ENCODE results near the gene IGFBPL1. TPM values are rescaled to one million over a fixed set of nuclear protein-coding genes. Genes with fewer than 3 reads are reported as not detected.

Gene IGFBPL1
- total RNA-seq, 1 donor from 2014 or later: not detected

DNA sequence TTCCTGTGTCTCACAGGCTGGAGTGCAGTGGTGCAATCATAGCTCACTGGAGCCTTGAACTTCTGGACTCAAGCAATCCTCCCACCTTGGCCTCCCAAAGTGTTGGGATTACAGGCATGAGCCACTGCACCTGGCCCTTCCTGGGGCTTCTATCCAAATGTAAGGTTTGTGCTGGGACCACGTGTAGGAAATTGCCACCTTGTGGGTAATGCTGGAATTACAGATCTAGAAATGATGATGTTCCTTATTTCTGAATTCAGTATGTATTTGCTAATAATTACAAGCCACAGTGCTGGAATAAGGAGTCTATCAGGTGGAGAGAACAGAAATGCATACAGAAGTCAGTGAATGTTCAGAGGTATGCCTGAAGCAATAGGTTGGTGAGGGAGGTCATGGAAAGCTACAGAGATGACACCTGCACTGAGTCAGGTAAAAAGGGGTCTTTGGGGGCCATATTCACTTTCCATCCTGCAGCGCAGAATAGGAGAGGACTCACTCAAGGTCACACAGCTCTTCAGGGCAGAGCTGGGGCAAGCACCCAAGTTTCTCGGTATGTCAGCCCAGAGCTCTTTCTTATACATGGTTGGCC is 8.8 kb upstream of the IGFBPL1 start:
- DNase-seq (ENCODE audit: low spot score): no peak

DNA sequence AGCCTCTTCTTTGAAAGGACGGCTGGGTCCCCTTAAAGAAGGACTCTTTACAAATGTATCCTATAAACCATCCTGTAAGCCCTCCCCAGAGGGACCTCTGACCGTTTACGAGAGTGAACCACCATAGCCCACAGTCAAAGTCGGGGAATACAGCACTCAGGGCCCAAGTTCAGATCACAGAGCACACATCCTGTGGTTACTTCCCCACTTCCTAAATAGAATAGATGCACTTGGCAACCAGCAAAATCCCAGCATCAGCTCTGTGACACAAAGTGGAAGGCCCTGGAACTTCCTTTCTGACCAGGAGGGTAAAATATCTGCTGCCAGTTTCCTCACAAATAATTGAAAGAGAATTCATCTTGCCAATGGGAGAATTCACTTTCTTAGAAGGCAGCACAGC is 6.9 kb upstream of the IGFBPL1 start:
- DNase-seq (ENCODE audit: low spot score): no peak

DNA sequence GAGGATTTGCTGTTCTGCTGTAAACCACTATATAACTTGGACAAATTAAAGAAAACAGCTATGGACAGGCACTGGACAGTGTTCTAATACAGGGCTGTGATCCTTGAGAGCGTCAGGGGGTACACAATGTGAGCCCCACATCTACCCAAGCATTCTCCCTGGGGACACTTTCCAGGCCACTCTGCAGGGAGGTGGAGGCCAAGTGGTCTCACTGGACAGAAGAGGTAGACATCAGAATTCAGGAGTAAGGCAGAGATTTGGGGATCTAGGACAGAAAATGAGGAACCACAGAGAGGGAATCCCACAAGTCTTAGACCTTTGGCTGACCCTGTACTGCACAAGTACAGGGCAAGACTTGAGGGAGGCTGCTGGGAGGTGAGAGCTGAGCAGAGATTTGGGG is 3.8 kb upstream of the IGFBPL1 start:
- no peak for DNase-seq (ENCODE audit: low spot score)

DNA sequence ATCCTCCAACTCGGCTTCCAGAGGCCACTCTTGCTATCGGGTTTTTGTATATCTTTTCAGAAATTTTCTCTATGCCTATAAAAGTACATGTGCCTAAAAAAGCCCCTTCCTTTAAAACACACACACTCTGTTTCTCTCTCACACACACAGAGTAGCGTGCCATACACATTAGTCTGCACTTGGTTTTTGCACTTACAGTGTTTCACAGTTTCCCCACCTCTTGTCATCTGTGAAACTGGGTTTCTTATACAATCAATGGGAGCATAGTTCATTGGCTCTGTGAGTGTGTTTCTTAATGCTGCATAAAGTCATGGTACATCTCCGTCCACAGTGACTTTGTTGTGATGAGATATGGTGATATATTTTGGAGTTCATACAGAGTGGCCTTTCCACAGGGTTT is 664 bp upstream of the IGFBPL1 start:
- no peak for DNase-seq (ENCODE audit: low spot score)

DNA sequence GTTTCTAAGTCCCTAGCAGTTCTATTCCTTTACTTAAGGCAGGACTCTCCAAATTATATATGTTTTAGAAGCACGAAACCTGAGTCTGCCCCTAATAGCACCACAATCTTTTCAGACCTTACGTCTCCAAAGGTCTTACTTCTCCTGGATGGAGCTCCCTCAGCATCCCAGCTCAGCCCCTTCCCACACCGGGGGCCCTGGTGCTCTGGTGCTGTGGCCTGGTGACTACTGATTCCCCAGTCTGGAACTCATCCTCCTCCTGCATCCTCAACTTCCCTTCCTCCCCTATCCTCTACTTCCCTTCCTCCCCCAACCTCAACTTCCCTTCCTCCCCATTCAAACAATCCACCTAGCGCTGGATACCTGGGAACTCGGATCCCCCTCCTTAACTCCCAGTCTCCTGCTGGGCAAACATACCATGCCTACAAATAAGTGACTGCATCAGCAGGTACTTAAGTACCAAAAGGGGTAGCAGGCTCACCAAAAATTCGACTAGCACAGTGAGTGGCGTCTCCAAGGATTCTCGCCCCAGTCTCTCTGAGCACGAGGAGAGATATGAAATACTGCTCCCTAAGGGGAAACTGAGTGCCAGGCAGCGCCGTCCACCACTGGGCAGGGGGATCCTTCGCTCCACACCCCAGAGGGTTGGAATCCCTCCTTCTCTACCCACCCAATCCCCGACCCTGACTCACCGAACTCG is 831 bp downstream of the IGFBPL1 start:
- no peak for DNase-seq (ENCODE audit: low spot score)

DNA sequence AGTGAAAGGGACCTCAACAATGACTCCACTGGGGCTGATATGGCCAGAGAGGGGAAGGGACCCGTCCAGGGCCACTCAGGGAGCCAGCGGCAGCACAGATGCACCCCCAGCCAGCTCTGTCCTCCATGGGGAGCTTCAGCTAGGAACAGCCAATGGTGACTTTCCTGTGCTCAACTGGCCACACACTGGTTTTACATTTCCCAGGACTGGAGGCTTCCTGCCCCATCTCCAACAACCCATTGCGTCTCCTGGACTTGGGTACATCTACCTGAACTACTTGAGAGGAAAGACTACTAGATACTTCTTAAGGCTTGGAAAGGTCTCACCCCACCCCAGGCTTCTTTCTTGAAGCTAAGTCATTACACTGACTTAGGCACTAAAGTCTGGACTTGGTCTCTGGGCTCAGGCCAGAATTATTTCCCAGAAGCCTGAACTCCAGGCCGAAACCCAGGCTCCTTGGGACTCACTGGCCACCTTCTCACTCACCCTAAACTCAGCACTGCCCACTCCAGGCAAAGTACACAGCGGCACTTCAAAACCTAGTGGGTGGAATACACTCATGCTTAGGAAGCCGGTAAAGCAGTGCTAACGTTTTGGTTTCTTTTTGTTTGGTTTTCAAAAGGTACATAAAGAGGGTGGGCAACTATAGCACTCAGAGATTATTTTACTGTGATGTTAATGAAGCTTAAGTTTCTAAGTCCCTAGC is 1.5 kb downstream of the IGFBPL1 start:
- DNase-seq (ENCODE audit: low spot score): peak; percentile 81

DNA sequence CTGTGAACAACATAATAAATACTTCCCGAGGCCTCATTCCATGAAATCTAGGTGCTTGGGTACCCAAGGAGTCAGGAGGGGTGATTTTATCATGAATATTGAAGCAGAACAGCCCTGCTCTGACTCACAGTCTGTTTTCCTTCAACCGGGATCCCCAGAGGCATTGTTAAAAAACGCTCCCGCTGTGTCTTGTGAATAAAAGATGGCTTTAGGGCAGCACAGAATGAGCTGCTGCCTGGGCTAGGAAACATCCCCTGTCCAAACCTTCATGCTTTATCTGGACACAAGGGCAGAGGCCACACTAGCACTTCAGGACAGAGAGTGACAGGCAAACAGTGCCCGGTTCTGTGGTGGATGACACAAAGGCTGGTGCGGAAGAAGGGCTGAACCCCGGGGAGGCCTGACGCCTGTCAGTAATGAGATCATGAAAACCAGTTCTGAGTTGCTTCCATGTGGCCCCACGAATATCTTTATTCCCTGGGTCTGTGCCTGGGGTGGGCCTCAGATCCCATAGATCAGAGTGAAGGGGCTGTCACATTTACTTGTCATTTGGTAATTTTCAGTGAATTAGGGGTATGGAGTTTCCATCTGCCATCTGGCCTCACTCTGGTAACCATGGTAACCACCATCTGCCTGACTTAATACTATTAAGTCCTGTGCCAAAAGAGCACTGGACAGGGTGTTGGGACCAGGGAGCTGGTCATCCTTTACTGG is 2.6 kb downstream of the IGFBPL1 start:
- no peak for DNase-seq (ENCODE audit: low spot score)

DNA sequence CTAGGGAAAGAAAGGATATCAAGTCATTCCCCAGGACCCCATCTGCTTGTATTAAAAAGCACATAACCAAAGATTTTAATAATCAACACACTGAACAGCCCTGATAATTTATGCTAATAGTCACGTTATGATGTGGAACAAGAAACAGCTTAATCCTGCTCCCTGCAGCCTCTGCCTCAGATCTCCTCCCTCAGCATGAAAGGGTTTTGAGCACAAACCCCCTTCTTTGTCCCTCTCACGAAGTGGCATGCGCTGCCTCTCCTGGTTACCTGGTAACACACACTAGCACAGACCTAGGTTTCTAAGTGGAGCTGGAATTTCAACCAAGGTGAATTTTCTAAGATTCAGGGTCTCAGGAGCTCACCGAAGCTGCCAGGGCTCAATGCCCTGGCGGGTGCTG is 5.1 kb downstream of the IGFBPL1 start:
- no peak for DNase-seq (ENCODE audit: low spot score)

DNA sequence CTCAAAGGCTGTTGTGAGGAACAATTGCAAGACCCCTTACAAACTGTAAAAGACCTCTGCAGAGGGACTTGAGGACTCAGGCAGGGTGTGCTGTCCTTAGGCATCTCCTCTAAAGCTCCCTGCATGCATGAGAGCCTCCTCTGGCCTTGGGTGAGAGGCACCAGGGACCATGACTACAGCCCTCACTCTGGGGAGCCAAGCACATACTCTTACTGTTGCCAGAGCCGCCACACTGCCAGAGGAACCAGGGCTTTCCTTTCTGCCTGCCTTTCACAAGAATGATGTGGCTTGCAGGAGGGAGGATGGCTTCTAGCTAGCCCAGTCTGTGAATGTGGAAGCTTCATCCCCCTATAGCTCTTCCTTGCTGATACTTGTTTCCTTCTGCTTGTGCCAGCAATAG is 5.9 kb downstream of the IGFBPL1 start:
- no peak for DNase-seq (ENCODE audit: low spot score)

DNA sequence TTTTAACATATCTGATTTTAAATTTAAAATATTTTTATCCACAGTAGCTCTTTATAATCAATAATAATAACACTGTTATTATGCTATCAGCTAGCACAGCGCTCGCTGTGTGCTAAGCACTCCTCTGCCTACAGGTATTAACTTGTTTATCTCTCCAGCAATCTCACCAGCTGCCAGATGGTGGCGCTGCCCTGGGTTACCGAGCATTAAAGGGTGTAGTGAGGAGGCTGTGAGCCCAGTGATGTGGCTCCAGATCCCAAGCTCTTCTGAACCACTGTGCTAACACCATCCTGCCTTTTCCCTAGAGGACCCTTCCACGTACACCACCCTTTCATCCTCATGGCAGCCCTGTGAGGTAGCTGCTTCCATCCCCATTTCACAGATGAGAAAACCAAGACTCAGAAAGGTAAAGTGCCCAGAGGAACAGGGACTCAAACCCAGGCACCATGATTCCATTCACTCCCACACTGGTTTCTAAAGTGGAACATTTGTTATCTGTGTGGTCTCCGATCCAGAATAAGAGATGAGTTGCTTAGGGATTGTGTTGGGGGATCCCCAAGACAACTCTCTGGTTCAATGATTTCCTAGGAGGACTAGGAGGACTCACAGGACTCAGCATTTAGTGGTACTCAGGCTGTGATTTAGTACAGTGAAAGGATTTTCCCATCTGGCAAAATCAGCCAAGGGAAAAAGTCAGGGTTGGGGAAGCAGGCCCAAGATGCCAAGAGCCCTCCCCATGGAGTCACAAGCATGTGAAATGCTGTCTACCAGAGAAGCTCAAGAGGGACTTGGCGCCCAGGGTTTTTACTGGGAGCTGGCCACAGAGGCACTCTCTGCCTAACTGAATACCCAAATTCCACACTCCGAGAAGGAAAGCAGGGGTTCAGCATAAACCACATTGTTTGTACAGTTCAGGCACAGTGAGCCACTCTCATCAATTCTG is 7.0 kb downstream of the IGFBPL1 start:
- no peak for DNase-seq (ENCODE audit: low spot score)

DNA sequence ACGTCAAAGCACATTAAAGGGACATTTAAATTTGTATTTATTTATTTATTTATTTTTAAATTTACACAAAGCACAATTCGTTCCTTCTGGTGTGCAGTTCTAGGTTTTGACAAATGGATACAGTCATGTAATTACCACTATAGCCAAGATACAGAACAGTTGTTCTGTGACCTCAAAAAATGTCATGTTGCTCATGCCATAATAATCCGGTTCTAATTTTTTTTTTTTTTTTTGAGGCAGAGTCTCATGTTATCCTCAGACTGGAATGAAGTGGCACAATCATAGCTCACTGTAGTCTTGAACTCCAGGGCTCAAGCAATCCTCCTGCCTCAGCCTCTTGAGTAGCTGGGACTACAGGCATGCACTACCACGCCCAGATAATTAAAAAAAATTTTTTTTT is 7.8 kb downstream of the IGFBPL1 start:
- DNase-seq (ENCODE audit: low spot score): no peak

DNA sequence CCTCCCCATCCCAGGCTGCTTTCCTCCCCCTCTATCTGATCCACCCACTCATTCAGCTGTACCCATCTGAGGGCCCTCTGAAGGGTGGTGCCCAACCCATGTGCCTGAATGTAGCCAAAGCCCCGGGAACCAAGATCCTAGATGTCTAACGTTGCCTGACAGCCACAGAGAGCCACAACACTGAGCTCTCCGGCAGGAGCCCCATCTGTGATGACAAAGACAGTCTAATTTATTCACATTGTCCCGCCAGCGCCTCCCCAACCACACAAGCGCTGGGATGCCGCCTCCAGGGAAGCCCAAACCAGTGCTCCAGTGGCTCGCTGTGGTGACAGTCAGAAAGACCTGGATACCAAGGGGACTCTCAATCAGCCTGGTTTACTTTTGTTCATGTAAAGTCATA is 8.4 kb downstream of the IGFBPL1 start:
- no peak for DNase-seq (ENCODE audit: low spot score)

DNA sequence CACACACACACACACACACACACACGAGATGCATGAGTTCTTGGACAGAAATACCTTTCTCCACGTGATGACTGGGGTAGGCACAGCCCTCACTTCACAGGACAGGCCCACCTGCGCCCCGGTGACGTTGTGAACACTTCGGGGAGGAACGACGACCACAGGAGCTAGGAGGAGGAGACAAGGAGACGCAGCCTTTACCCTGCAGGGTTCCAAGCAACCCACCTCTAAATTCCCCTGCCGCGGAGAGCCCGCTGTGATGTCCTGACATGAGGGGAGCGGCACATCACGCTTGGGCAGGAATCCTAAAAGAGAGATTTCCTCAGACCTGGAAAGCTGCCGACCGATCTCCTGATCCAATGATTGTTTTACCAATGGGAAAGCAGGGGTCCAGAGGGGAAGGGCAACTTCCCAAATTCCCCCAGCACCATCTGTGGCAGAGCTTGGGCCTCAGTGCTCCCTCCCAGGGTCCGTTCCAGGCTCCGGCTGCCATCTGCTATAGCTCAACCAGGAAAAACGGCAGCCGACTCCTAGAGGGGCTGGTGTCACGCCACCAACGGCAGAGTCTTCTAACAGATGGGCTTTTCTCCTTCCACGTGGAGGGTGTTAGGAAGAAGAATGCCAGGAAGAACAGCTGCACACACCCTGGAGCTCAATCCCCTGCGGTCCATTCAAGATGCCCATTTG is 10.1 kb downstream of the IGFBPL1 start:
- peak; percentile 62 for DNase-seq (ENCODE audit: low spot score)

DNA sequence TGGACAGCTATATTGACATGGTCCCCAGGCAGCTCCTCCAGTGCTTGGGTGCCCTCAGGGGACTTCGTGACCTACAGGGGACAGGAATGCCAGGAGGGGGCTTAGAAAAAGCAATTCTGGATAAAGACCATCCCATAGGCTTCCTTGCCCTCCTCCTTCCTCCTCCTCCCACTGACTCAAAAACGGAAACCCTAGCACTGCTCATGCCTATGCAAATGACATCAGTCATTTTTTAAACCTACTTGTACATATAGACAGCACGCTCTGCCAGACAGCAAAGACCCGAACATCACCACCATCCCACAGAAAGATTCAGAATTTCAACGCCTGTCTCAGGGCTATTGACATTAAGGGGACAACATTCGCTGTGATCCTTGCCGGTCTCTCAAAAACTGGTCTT is 11.0 kb downstream of the IGFBPL1 start:
- no peak for DNase-seq (ENCODE audit: low spot score)

DNA sequence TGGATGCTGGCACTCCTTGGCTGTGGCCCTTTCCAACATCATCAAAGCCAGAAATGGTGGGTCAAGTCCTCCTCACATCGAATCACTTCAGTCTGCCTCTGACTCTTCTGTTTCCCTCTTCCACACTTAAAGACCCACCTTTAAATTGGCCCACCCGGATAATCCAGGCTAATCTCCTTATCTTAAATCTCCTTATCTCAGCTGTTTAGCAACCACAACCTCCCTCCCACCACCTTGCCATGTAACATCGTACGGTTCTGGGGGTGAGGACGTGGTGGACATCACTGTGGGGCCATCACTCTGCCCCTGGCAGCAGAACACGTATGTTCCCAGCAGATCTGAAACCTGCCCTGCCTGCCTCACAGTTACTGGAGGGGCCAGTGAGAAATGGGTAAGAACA is 11.5 kb downstream of the IGFBPL1 start:
- DNase-seq (ENCODE audit: low spot score): no peak

DNA sequence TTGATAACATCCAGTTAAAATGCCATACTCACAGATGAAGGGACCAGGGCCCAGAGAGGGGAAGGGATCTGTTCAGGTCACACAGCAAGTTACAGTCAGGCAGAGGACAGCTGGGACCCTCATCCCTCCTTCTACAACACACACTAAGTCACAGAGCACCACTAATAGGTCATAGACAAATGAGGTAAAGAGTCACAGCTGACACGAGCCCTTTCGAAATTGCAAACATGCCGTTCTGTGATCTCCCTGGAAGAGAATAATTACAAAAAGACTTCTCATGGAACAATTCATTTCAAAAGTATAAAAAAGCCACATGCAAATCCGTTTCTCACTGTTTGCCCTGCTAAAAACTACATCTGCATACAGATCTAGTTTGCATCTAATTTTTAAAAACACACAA is 15.5 kb downstream of the IGFBPL1 start:
- no peak for DNase-seq (ENCODE audit: low spot score)

DNA sequence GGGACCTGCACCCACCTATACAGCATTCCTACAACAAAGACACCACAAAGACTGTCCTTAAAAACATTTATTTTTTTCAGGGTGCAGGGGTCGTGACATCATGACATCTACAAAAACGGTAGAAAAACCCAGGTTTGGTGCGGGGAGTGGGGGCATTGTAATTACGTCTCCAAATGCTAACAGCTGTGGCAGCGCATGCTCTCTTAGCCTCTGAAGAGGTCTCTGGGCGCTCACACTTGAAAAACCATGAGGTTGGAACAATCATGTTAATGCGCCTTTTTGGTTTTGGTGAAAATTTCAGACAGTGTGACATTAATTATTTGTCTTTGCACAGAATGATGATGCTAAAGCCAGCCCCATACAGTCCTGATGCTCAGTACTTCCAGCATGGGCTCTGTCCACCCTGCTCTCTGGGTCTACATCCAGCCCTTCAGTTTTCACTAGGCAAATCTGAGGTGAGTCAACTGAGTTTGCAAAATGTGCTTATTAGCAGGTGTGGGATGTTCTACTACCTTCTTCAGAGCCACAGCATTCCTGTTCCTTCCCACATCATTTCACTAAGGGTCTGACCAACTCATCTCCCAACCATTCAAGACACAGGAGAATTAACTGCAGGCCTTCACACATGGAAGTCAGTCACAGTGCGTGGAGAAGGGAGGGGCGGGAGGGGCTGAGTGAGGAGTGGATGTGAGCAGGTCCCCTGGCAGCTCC is 17.6 kb downstream of the IGFBPL1 start:
- no peak for DNase-seq (ENCODE audit: low spot score)

DNA sequence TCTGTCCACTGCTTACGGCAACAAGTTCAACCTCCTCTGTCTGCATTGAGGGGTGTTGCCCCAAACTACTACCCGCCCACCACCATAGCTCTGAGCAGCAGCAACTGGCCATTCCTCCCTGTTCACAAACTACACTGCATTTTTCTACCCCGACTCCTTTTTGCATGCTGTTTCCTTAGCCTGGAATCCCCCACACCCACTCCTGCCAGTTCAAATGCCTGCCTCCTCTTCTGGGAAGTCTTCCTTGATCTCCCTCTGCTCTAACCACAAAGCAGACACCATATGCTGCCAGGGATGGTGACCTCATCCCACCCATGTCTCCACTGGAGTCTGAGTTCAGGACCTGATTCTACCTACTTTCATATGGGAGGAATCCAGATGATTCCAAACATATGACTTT is 18.5 kb downstream of the IGFBPL1 start:
- no peak for DNase-seq (ENCODE audit: low spot score)

DNA sequence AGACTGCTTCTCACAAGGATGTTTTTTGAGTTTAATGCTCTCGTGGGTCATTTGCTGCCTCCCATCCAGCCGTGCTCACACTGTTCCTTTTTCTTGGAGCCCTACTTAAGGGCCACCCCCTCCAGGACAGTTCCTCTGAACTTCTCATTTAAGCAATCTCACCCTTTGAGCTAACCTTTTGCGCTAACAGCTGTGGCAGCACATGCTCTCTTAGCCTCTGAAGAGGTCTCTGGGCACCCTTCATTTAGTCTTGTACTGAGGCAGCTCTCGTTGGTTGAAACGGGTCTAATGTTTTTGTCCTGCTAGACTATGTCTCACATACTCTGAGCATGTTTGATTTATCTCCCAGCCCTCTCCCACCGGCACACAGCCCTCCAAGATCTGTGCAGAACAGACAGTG is 19.9 kb downstream of the IGFBPL1 start:
- DNase-seq (ENCODE audit: low spot score): no peak

DNA sequence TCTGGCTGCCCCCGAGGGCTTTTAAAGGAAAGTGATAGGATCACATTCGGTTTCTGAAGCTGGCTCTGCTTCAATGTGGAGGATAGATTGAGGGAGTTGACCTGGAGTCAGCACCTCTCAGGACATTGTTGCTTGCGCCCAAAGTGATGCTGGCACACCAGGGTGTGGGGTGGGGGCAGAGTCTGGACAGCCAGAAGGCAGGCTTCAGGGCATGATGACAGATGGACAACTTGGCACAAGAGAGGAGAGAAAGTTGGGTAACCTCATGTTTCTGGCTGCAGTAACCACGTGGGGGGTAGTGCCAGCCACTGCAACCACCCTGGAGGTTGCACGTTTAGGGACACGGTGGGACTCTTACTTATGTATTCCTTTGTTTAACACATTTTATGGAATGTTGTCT is 22.3 kb downstream of the IGFBPL1 start:
- no peak for DNase-seq (ENCODE audit: low spot score)
